GM12878 (cell line): ENCODE measurements around the gene CDON. TPM values are rescaled to one million over a fixed set of nuclear protein-coding genes. Genes with fewer than 3 reads are reported as not detected.

ENCODE experiments used
- ATAC-seq: fragments of 200-7000 bp; cut with Tn5 transposase; 3 replicates; pipeline ENCODE4 v1.9.1; 2020; ENCODE audit warnings: mild to moderate bottlenecking, moderate library complexity
- BruUV-seq: library from RNA; stranded (reverse); fragments of 400-500 nt; replicated peaks from 2 replicates; lab custom pipeline; 2021; lab: Mats Ljungman, UMichigan
- CTCF ChIA-PET: fragments of 300-600 bp; sonication (Branson Sonifier 250); formaldehyde crosslinking; extraction: SDS; loops from one replicate; lab custom pipeline; 2021; ENCODE audit warnings: inconsistent platforms; lab: Yijun Ruan, JAX
- POLR2A ChIA-PET: fragments of 350-600 bp; formaldehyde crosslinking; extraction: SDS; loops from one replicate; lab custom pipeline; 2021; ENCODE audit warnings: inconsistent platforms; lab: Charles Lee
- RAD21 ChIA-PET: fragments of 300-600 bp; sonication (Branson Sonifier 250); formaldehyde crosslinking; loops from one replicate; lab custom pipeline; 2023; ENCODE audit warnings: antibody characterized with exemption; ENCODE audit not compliant: unreplicated experiment; lab: Charles Lee
- SMC1A ChIA-PET: fragments of 300-600 bp; sonication (Branson Sonifier 250); formaldehyde crosslinking; loops from one replicate; lab custom pipeline; 2023; ENCODE audit not compliant: unreplicated experiment, uncharacterized antibody; lab: Charles Lee
- DNase-seq: peaks from one replicate; pipeline ENCODE4 v3.0.0-alpha.2; 2011; ENCODE audit warnings: low read depth, low spot score
- FAIRE-seq: peaks from 3 replicates; lab custom pipeline; 2011; peaks lifted over from hg19 to GRCh38; lab: Jason Lieb, UNC
- H2AFZ ChIP-seq: 2 replicates; pipeline ENCODE4 v1.6.0; 2011; ENCODE audit warnings: low read depth, low read length, control low read depth; ENCODE audit not compliant: control insufficient read depth
- H3K27ac ChIP-seq: 2 replicates; pipeline ENCODE4 v1.5.1; 2011; ENCODE audit warnings: control low read depth; ENCODE audit not compliant: control insufficient read depth, insufficient read depth
- H3K27me3 ChIP-seq, 2 experiments: replicated peaks in 1 of 2; 2 replicates each; pipeline versions ENCODE4 v1.6.0 to v1.6.1; 2011; ENCODE audit warnings: low read length in 1 of 2; ENCODE audit not compliant: control insufficient read depth in 2 of 2, insufficient read depth in 2 of 2
- H3K36me3 ChIP-seq, 2 experiments: 2 replicates each; pipeline ENCODE4 v1.5.1; 2011; ENCODE audit warnings: low read length in 1 of 2; ENCODE audit not compliant: control insufficient read depth in 2 of 2, insufficient read depth in 2 of 2
- H3K4me1 ChIP-seq: 2 replicates; pipeline ENCODE4 v1.6.1; 2011; ENCODE audit warnings: mild to moderate bottlenecking, low read length, moderate library complexity, mixed read lengths; ENCODE audit not compliant: control insufficient read depth, insufficient read depth
- H3K4me2 ChIP-seq: 2 replicates; pipeline ENCODE4 v1.6.0; 2011; ENCODE audit warnings: control low read depth; ENCODE audit not compliant: control insufficient read depth, insufficient read depth
- H3K4me3 ChIP-seq: fragments of 200-600 bp; sonication (generic); 2 replicates; pipeline ENCODE4 v1.5.1; 2016
- H3K79me2 ChIP-seq: 2 replicates; pipeline ENCODE4 v1.6.0; 2011; ENCODE audit warnings: low read length; ENCODE audit not compliant: control insufficient read depth, insufficient read depth
- H3K9ac ChIP-seq: 2 replicates; pipeline ENCODE4 v1.8.0; 2011; ENCODE audit warnings: low read length, control low read depth, mixed read lengths; ENCODE audit not compliant: control insufficient read depth, insufficient read depth
- H3K9me3 ChIP-seq: replicated peaks from 3 replicates; pipeline ENCODE4 v1.5.1; 2011; ENCODE audit warnings: mild to moderate bottlenecking, low read length; ENCODE audit not compliant: control insufficient read depth, insufficient read depth
- H4K20me1 ChIP-seq: 2 replicates; pipeline ENCODE4 v1.6.0; 2011; ENCODE audit not compliant: control insufficient read depth, insufficient read depth
- ATF7 ChIP-seq: fragments of 450-650 bp; IDR thresholded peaks from 2 replicates; pipeline ENCODE4 v1.6.1; 2016; ENCODE audit warnings: low read depth, mild to moderate bottlenecking
- JUNB ChIP-seq: IDR thresholded peaks from 2 replicates; pipeline ENCODE4 v1.6.1; 2016; ENCODE audit warnings: antibody characterized with exemption, mild to moderate bottlenecking
- JUND ChIP-seq: IDR thresholded peaks from 2 replicates; pipeline ENCODE4 v1.6.1; 2012; ENCODE audit warnings: low read depth, mild to moderate bottlenecking, low read length, improper control_type of control experiment, moderate library complexity
- RAD21 ChIP-seq: IDR thresholded peaks from 2 replicates; pipeline ENCODE4 v1.6.1; 2011; ENCODE audit warnings: mild to moderate bottlenecking, low read depth, low read length, moderate library complexity; ENCODE audit not compliant: insufficient read depth
- SMAD5 ChIP-seq: IDR thresholded peaks from 2 replicates; pipeline ENCODE4 v1.6.1; 2016; ENCODE audit warnings: antibody characterized with exemption, low read depth
- WGBS: methylation state at CpG from one replicate; pipeline ENCODE4 v1.1.6; 2016; ENCODE audit warnings: low lambda C conversion rate; ENCODE audit not compliant: insufficient replicate concordance, insufficient coverage; ENCODE audit errors: missing lambda C conversion rate; 5-methylcytosine and 5-hydroxymethylcytosine counted together
- in situ Hi-C: fragments of 300-500 bp; cut with MboI; formaldehyde crosslinking; loops from 9 replicates; pipeline ENCODE4 v1.14.3; 2018; ENCODE audit warnings: mixed read lengths
- intact Hi-C: fragments of 100-400 bp; cut with micrococcal nuclease; formaldehyde crosslinking; loops from one replicate; pipeline ENCODE4 v1.14.2; 2022; ENCODE audit not compliant: unreplicated experiment
- polyA plus RNA-seq, 11 experiments: library from polyadenylated mRNA; depleted of rRNA in 4 of 11; unstranded in 6 of 11; stranded (reverse) in 5 of 11; fragments of >200 nt; fragmentation: Nextera tagmentation in 4 of 11; fragmentation: Illumina TruSeq in 1 of 11; extraction: Ambion mirVana in 4 of 11; extraction: Trizol in 1 of 11; gene quantifications; 1 replicate in 1 of 11; 2 replicates in 10 of 11; pipeline versions ENCODE4 v1.2.1 to v1.2.3, GENCODE V29; 2011 to 2016; ENCODE audit warnings: inconsistent platforms in 2 of 11, missing spikeins in 2 of 11, low read depth in 1 of 11
- total RNA-seq, 4 experiments: library from RNA; depleted of rRNA in 3 of 4; stranded (reverse); fragments of >200 nt in 3 of 4; fragmentation: Illumina TruSeq in 1 of 4; extraction: Trizol in 1 of 4; gene quantifications; 2 replicates each; pipeline versions ENCODE4 v1.2.1 to v1.2.3, GENCODE V29; 2013 to 2021
- TF ChIP-seq, protein P1 (sequence below): fragments of 450-650 bp; IDR thresholded peaks from 2 replicates; pipeline ENCODE4 v1.6.1; 2017; ENCODE audit warnings: low read depth, mild to moderate bottlenecking, moderate library complexity

CDON gene
- total and polyA plus RNA-seq, 10 of the 15 experiments (the other 5 are each of a cell fraction or from before 2014, with no cell fraction given), result 0.07 to 4.2 (median 0.36) TPM

DNA sequence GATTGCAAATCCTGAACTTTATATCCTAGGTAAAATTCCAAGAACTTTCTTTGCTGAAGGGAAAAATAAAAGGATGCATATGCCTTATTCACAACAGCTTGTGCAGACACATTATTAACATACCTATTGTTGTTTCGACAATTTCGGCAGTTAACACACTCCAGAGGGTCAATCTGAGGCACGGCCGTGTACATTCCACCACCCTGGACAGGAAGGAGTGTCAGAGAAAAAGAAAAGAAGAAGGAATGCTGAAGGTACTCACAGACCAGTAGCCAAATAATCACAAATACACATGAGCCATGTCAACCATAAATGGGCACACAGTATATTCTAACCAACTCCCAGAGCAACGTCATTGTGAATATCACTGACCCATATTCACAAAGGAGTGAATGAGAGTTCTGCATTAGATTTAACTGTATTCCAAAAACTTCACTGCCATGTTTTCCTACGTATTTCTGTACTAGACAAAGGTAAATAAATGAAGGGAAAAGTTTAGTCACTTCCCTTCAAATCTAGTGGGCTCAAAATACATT, 84.4 kb downstream of the CDON start:
- ChIA-PET SMC1A (interaction anchor here (1.9 kb wide), 1 partner anchor 32 kb away, joined by 5 read pairs; no protein-coding TSS in a partner anchor), CTCF (no interaction called here), POLR2A (no interaction called here), RAD21 (no interaction called here)
- DNase-seq (no peak), FAIRE-seq (no peak), ATAC-seq (no peak)
- in situ Hi-C loops (no loop called here), intact Hi-C loops (no loop called here)
- Histone ChIP-seq H3K79me2 (no peaks in the 10 kb centered on the region), H3K36me3 (no peaks in the 10 kb centered on the region), H3K4me2 (no peak overlapping the region), H2AFZ (no peak overlapping the region), H3K27ac (no peak overlapping the region), H4K20me1 (no peaks in the 10 kb centered on the region), H3K9me3 (no peaks in the 10 kb centered on the region), H3K9ac (no peak overlapping the region), H3K27me3 (no peaks in the 10 kb centered on the region; a peak in 1 of 4 replicates), H3K4me3 (no peak overlapping the region), H3K4me1 (no peaks in the 10 kb centered on the region)
- 26% methylated on average over 6 of the region's 6 CpGs for WGBS
- TF ChIP-seq SMAD5 (no peak), RAD21 (no peak), JUND (no peak)
- TF ChIP-seq, protein P1, sequence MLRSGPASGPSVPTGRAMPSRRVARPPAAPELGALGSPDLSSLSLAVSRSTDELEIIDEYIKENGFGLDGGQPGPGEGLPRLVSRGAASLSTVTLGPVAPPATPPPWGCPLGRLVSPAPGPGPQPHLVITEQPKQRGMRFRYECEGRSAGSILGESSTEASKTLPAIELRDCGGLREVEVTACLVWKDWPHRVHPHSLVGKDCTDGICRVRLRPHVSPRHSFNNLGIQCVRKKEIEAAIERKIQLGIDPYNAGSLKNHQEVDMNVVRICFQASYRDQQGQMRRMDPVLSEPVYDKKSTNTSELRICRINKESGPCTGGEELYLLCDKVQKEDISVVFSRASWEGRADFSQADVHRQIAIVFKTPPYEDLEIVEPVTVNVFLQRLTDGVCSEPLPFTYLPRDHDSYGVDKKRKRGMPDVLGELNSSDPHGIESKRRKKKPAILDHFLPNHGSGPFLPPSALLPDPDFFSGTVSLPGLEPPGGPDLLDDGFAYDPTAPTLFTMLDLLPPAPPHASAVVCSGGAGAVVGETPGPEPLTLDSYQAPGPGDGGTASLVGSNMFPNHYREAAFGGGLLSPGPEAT, result no peak
- BruUV-seq, result no TSS peak

DNA sequence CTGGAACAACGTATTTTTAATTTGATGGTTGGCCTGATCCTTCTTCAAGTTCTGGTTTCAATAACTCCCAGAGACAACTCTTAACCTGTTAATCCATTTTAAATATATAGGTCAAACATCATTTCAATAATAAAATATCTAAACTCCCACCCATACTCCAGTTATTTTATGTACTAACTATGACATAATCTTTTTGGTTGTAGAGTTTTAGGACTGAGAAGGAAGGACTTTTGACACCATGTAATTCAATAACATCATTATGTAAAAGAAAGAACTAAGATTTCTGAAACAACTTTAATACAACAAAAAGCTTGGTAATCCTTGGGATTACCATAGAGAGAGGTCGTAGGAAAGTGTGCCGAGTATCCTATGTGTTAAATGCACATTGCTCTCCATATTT, 85.3 kb downstream of the CDON start:
- DNase-seq, result no peak
- Histone ChIP-seq H3K4me2 (no peak overlapping the region), H3K79me2 (no peaks in the 10 kb centered on the region), H3K9me3 (no peaks in the 10 kb centered on the region), H3K9ac (no peak overlapping the region), H3K4me3 (no peak overlapping the region), H2AFZ (no peak overlapping the region), H4K20me1 (no peaks in the 10 kb centered on the region), H3K27me3 (no peaks in the 10 kb centered on the region; a peak in 1 of 4 replicates), H3K27ac (no peak overlapping the region), H3K36me3 (no peaks in the 10 kb centered on the region), H3K4me1 (no peaks in the 10 kb centered on the region)
- FAIRE-seq, result no peak
- POLR2A ChIA-PET, result no interaction called here
- SMC1A ChIA-PET, result interaction anchor here (1.3 to 1.9 kb wide), 2 partner anchors 33 to 62 kb away, joined by 3 to 5 read pairs; no protein-coding TSS in a partner anchor
- BruUV-seq, result no TSS peak
- RAD21 ChIA-PET, result no interaction called here
- no peak for ATAC-seq
- TF ChIP-seq JUNB (no peak), ATF7 (0 out of 2 replicates have a peak, but pooled peaks have one; percentile 16)
- 9% methylated on average over 3 of the region's 3 CpGs for WGBS
- in situ Hi-C loops (no loop called here), intact Hi-C loops (no loop called here)
- CTCF ChIA-PET, result interaction anchor here (2.4 kb wide), 1 partner anchor 35 kb away, joined by 7 read pairs; no protein-coding TSS in a partner anchor
